Amniotic epithelial cell (primary cell): ENCODE data around the gene RBFOX2.

Experiments used
- DNase-seq: peaks from one replicate; pipeline ENCODE4 v3.0.0-alpha.2; 2010; ENCODE audit warnings: low read depth

RBFOX2 gene

GRCh38 chr22:35695202-35695601 lies 333.4 kb downstream of the RBFOX2 start:
- DNase-seq, result no peak

- DNase-seq, result no peak
Observed at GRCh38 chr22:35690001-35690400, 338.6 kb downstream of the RBFOX2 start.

GRCh38 chr22:35688913-35689675 lies 339.5 kb downstream of the RBFOX2 start:
- no peak for DNase-seq
